GM19455 (cell line): ENCODE measurements around the gene DCAF8.
"Not testable (repeated sequence)": the region's sequence is repeated elsewhere in the genome, so short reads cannot be mapped to it uniquely, and the experiment has no call there.

Source experiments
- ATAC-seq: cut with Tn5 transposase; IDR thresholded peaks from one replicate; pipeline ENCODE4 v1.9.1; 2021; ENCODE audit not compliant: unreplicated experiment

Gene DCAF8

GRCh38 chr1:160261893-160262794 is at the start of gene DCAF8:
DCAF8 (minus strand) TSS chr1:160262549; CDS start chr1:160244008, 18,541 bp downstream.
- peak; percentile 85 for ATAC-seq

DNA sequence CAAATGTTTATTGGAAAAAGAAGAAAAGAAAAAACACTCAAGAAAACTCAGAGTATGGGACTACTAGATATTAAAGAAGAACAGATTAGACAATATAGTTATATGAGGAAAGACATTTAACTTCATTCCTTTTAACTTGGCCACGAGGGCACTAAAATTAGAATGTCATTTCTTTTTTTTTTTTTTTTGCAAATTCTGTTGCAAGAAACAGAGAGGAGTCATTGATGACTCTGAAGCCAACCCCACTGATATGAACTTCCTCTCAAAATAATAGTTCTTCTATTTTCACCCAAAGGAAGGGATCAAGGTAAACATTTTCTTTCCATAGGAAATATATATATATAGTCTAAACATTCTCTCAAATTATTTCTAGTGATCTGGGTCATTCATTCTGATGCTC is 47.2 kb upstream of the DCAF8 start:
- no peak for ATAC-seq

GRCh38 chr1:160309185-160309557 is 46.8 kb upstream of the DCAF8 start:
- no peak for ATAC-seq

- ATAC-seq = no peak
Measured at GRCh38 chr1:160308451-160309184, 46.3 kb upstream of the DCAF8 start.

DNA sequence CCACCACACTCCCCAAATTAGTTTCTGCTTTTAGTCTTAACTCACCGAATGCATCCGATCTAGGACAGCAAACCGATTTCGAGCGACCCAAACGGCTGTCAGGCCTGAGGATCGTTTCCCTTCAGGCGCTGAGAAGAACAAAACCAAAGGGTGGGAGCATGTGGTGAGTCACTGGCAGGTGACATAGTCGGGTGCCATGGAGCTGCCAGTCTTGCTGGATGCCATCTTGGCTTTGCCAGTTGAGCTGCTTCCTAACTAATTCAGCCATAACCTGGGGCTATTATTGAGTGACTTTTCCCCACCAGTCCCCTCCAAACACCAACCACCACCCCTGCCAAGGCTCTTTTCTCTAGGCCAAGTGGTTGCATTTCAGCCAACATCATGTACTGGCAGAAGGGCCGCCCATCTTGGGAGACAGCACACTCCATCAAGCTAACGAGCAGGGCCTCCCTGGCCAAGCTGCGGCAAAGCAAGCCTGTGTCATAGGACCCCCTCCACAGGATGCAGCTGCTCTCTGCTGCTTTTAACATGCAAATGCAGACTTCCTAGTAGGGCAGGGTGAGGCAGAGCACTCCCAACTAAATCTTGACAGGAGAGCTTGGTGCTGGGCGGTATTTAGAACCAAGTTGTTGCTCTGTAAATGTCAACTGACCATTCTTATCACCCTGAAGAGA is 44.9 kb upstream of the DCAF8 start:
- ATAC-seq = no peak

GRCh38 chr1:160300173-160300572 is 37.8 kb upstream of the DCAF8 start:
- ATAC-seq = no peak

- no peak for ATAC-seq
Measured at GRCh38 chr1:160296036-160296435, 33.7 kb upstream of the DCAF8 start.

DNA sequence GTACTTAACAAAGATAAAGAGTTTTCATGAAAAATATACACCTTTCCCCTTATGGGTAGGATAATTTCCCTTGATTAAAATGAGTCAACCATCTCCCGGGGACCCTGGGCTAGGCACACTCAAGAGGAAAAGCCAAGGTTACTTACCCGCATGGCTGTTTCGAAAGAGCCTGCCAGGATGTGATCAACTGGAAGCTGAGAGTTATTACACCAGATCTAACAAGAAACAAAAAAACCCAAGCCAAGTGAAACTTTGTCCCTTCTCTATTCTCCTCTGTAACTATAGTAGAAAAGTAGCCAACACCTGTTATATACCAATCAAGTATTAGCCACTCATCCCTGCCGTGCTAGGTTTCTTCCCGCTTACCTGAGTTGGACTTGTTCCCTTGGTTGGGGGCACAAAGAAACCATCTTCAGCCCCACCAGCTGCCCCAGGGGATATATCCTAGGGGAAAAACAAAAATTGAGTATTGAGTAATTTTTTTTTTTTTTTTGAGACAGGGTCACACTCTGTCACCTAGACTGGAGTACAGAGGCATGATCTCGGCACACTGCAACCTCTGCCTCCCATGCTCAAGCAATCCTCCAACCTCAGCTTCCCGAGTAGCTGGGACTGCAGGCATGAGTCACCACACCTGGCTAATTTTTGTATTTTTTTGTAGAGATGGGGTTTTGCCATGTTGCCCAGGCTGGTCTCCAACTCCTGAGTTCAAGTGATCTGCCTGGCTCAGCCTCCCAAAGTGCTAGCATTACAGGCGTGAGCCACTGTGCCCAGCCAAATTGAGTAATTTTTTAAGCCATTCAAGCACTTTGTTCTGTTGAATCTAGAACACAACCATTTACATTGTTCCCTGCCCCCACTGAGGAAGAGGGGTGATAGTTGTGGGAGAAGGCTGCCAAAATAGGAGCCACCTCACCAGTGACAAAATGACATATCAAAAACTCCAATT is 30.9 kb upstream of the DCAF8 start:
- ATAC-seq = no peak

DNA sequence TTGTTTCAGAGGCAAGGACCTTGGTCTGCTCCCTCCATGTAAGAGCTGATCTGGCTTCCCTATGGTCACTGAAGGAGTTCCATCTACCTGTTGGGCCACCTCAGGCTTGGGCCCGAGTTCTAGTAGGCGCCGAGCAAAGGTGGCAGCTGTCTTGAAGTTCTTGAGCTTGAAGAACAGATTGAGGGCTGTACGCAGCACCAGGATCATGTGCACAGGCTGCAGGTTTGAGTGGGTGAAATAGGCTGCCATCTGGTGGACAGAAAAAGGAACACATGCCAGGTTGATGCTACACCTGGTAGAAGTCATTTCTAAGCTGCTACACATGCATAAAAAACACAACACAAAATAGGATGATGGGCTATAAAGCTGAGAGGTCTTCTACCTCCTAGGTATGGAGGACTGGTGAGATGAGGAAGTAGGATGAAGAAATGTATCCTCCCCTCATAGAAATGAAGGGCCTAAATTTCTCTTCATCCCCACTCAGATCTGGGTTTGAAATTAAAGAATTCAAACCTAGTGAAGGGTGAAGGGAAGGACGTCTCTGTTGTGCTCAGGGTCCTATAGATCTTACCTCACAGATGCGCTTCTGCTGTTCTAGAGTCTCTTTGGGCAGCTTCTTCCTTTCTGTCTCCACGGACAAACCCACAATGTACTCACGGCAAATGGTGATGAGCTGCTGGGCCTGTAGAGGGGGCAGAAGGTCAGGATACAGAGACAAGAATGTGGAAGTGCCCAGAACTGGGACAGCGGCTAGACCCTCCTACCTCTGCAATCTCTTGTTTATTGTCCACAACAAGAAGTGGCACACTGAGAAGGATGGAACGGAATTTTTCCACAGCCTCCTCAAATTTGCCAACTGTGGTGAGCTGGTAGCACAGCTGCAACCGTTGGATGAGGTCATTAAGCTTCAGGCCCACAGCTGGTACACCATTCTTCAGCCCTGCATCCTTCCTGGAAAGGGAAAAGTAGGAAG is 29.2 kb upstream of the DCAF8 start:
- ATAC-seq = peak; percentile 69

DNA sequence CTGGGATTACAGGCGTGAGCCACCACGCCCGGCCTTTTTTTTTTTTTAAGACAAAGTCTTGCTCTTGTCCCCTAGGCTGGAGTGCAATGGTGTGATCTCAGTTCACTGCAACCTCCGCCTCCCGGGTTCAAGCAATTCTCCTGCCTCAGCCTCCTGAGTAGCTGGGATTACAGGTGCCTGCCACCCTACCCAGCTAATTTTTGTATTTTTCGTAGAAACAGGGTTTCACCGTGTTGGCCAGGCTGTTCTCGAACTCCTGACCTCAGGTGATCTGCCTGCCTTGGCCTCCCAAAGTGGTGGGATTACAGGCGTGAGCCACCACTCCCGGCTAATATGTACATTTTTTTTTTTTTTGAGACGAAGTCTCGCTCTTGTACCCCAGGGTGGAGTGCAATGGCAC is 25.4 kb upstream of the DCAF8 start:
- not testable (repeated sequence) for ATAC-seq

DNA sequence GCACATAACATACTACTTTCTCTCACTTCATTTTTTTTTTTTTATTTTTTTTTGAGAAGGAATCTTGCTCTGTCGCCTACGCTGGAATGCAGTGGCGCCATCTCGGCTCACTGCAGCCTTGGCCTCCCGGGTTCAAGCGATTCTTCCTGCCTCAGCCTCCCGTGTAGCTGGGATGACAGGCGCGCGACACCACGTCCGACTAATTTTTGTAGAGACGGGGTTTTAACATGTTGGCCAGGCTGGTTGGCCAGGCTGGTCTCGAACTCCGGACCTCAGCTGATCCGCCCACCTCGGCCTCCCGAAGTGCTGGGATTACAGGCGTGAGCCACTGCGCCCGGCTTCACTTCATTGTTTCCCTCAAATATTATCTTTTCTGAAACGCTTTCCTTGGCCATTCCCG is 23.2 kb upstream of the DCAF8 start:
- ATAC-seq = no peak

DNA sequence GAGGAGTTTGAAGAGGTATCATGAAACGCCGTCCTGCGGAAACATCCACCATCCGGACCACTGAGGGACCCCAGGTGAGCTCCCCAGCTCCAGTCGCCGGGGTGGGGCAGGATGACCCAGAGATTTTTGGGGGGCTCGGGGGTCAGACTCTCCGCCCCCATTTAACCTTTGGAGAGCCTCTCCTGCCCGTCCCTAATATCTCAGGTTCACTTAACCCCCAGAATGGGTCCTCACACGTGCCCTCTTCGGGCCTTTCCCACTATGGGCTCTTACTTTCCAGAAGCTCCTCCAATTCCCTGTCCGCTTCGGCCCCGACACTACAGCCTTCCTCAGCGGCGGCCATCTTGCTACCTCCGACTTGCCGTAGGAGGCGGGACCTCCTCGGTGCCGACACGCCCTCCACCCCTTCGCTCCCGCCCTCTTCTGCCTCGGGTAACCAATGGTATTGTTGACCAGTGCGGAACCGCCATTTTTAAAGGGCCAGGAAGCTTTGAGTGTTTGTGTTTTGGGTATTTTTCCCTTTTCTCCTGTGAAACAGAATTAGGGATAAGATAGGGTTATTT is 22.5 kb upstream of the DCAF8 start, which contains the start of gene PEX19:
PEX19 (minus strand) TSS at position 352 of the 563 bp plus-strand sequence; CDS start at position 343, 9 bp downstream.
- ATAC-seq = peak; percentile 97

GRCh38 chr1:160284220-160284781 is 22.0 kb upstream of the DCAF8 start:
- ATAC-seq = peak; percentile 22

- no peak for ATAC-seq
Measured at GRCh38 chr1:160282807-160283206, 20.5 kb upstream of the DCAF8 start.

DNA sequence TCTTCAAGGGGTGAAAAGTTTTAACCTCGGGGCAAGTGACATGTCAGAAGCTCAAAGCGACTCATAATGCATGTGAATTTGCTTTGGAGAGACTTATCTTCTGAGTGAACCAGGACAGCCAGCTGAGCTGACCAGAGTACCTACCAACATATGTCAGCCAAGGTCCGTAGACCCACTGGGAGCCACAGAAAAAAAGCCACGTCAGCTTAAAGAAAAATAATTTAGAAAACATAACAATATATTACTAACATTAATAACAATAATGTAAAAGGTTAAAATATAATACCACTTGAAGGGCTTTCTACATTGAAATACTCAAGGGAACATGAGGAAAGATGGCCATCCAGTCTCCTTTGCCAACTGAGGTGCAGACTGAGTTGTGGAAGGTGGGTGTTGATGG is 15.6 kb upstream of the DCAF8 start:
- ATAC-seq = no peak

GRCh38 chr1:160277330-160277729 is 15.0 kb upstream of the DCAF8 start:
- ATAC-seq = no peak

DNA sequence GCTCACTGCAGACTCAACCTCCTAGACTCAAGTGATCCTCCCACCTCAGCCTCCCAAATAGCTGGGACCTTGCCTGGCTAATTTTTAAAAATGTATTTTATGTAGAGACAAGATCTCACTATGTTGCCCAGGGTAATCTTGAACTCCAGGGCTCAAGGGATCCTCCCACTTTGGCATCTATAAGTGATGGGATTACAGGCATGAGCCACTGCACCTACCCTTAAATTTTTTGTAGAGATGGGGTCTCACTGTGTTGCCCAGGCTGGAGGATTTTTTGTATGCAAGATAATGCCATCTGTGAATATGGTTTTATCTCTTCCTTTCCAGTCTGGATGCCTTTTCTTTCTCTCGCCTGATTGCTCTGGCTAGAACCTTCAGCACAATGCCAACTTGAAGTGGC is 8.7 kb upstream of the DCAF8 start:
- ATAC-seq = no peak

DNA sequence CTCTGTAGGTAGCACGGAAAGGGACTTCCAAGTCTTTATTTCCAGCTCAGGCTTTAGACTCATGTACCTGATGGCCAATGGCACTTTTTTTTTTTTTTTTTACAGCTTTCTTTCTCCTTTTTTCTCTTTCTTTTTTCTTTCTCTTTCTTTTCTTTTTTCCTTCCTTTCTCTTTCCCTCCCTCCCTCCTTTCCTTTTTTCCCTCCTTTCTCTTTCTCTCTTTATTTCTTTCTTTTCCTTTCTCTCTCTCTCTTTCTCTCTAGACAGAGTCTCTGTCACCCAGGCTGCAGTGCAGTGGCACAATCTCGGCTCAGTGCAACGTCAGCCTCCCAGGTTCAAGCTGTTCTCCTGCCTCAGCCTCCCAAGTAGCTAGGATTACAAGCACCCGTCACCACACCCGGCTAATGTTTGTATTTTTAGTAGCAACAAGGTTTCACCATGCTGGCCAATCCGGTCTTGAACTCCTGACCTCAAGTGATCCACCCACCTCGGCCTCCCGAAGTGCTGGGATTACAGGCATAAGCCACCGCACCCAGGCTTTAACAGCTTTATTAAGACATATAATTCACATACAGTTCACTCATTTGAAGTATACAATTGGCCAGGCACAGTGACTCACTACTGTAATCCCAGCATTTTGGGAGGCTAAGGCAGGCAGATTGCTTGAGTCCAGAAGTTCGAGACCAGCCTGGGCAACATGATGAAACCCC is 5.1 kb upstream of the DCAF8 start:
- no peak for ATAC-seq
